RKO (cell line): ENCODE data around the gene KIF12.

Experiments
- DNase-seq: peaks from one replicate; pipeline ENCODE4 v3.0.0-alpha.2; 2016; ENCODE audit warnings: low spot score

Gene KIF12

GRCh38 chr9:114105236-114105635 is 6.1 kb upstream of the KIF12 start:
- DNase-seq = no peak

- DNase-seq = no peak
These were observed 3.4 kb upstream of the KIF12 start for GRCh38 chr9:114102484-114102883.

- no peak for DNase-seq
These were observed 1.4 kb upstream of the KIF12 start for GRCh38 chr9:114100536-114100935.

- no peak for DNase-seq
These were observed 678 bp upstream of the KIF12 start for GRCh38 chr9:114099669-114100270.

- DNase-seq = peak; percentile 48
These were observed 814 bp downstream of the KIF12 start for GRCh38 chr9:114098021-114098935.

GRCh38 chr9:114097613-114098020 is 1.5 kb downstream of the KIF12 start:
- no peak for DNase-seq

- DNase-seq = no peak
These were observed 2.1 kb downstream of the KIF12 start for GRCh38 chr9:114096866-114097612.

GRCh38 chr9:114096041-114096511 is 3.0 kb downstream of the KIF12 start:
- no peak for DNase-seq

- no peak for DNase-seq
These were observed 4.1 kb downstream of the KIF12 start for GRCh38 chr9:114094971-114095370.

GRCh38 chr9:114093761-114094505 is 5.2 kb downstream of the KIF12 start:
- DNase-seq = no peak

GRCh38 chr9:114093031-114093471 is 6.0 kb downstream of the KIF12 start:
- DNase-seq = no peak

GRCh38 chr9:114092336-114092735 is 6.8 kb downstream of the KIF12 start:
- DNase-seq = no peak

GRCh38 chr9:114091711-114092110 is 7.4 kb downstream of the KIF12 start:
- DNase-seq = no peak

- no peak for DNase-seq
These were observed 8.3 kb downstream of the KIF12 start for GRCh38 chr9:114090798-114091197.

- no peak for DNase-seq
These were observed 9.8 kb downstream of the KIF12 start for GRCh38 chr9:114089206-114089840.

- DNase-seq = no peak
These were observed 10.4 kb downstream of the KIF12 start for GRCh38 chr9:114088571-114089170.

GRCh38 chr9:114087721-114088120 is 11.4 kb downstream of the KIF12 start:
- no peak for DNase-seq

- DNase-seq = no peak
These were observed 12.5 kb downstream of the KIF12 start for GRCh38 chr9:114086607-114087006.

GRCh38 chr9:114086009-114086408 is 13.1 kb downstream of the KIF12 start:
- no peak for DNase-seq

- no peak for DNase-seq
These were observed 13.7 kb downstream of the KIF12 start for GRCh38 chr9:114085387-114085789.
